ENCODE data around the gene AATF. TPM values are rescaled to one million over a fixed set of nuclear protein-coding genes. Genes with fewer than 3 reads are reported as not detected.

Gene AATF
- total RNA-seq, 1 experiment from 2014 or later: 61.0 TPM

GRCh38 chr17:37052450-37052849 lies 103.7 kb downstream of the AATF start:
- POLR2A ChIA-PET: no interaction called here
- Mint-ChIP-seq H3K9me3 (no peaks in the 10 kb centered on the region), H3K4me1 (peaks cover 28% of the 10 kb centered on the region), H3K27me3 (ENCODE audit: low read depth) (no peaks in the 10 kb centered on the region), H3K4me3 (no peak overlapping the region), H3K36me3 (no peaks in the 10 kb centered on the region; the same call in 1 of the 2 replicates), H3K27ac (no peak overlapping the region; the same call in 1 of the 2 replicates)
- TF ChIP-seq PREB (CRISPR knock-in tag; IDR thresholded peaks at IDR 0.05; ENCODE audit: borderline replicate concordance): no peak
- no peak for TF ChIP-seq SOX15 (CRISPR knock-in tag; IDR thresholded peaks at IDR 0.05)
- no peak for TF ChIP-seq TEAD4 (CRISPR knock-in tag; IDR thresholded peaks at IDR 0.05)
- TF ChIP-seq ZNF671 (CRISPR knock-in tag; IDR thresholded peaks at IDR 0.05): no peak
- TF ChIP-seq ELF4 (CRISPR knock-in tag; IDR thresholded peaks at IDR 0.05; ENCODE audit: low read depth): no peak
- TF ChIP-seq FOXJ3 (CRISPR knock-in tag; IDR thresholded peaks at IDR 0.05; ENCODE audit: borderline replicate concordance): no peak
- no peak for TF ChIP-seq EMX1 (CRISPR knock-in tag; IDR thresholded peaks at IDR 0.05)
- CTCF ChIA-PET: no interaction called here
- no peak for DNase-seq (ENCODE audit: low spot score)
- no peak for ATAC-seq

- H3K27ac Mint-ChIP-seq: no peak overlapping the region
- H3K27me3 Mint-ChIP-seq (ENCODE audit: low read depth): no peaks in the 10 kb centered on the region
- CTCF ChIA-PET: interaction anchor here (0.6 kb wide), 1 partner anchor 197 kb away, joined by 3 read pairs; no protein-coding TSS in a partner anchor
- peaks cover 29% of the 10 kb centered on the region for H3K4me1 Mint-ChIP-seq
- H3K9me3 Mint-ChIP-seq: no peaks in the 10 kb centered on the region
- TF ChIP-seq ATF1 (CRISPR knock-in tag; IDR thresholded peaks at IDR 0.05) (no peak), GRHL2 (CRISPR knock-in tag; IDR thresholded peaks at IDR 0.05; ENCODE audit: insufficient replicate concordance, severe bottlenecking) (no peak)
- no peak for DNase-seq (ENCODE audit: low spot score)
- peak; percentile 58 for ATAC-seq
- no peaks in the 10 kb centered on the region; the same call in 1 of the 2 replicates for H3K36me3 Mint-ChIP-seq
- POLR2A ChIA-PET: no interaction called here
- H3K4me3 Mint-ChIP-seq: no peak overlapping the region
Observed at GRCh38 chr17:37054894-37055293, 106.1 kb downstream of the AATF start.

DNA sequence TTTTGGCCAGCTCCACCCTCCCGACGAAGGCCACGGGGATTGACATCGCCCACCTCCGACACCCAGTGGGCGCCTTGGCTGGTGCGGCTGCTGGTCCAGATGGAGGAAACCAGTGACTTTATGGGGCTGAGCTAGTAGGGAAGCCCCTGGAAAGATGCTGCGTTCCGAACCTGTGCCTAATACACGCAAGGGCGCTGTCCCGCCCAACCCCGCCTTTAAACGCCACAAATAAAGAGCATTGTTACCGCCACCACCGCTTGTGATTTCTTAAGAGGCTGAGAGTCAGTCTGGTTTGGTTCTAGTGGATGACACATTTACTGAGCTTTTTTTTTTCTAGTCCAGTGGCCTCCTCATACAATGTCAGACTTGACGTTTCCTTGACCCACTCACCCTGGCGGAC lies 107.9 kb downstream of the AATF start:
- Mint-ChIP-seq H3K4me1 (peaks cover 41% of the 10 kb centered on the region), H3K27ac (no peak overlapping the region), H3K27me3 (ENCODE audit: low read depth) (no peaks in the 10 kb centered on the region), H3K9me3 (no peaks in the 10 kb centered on the region), H3K4me3 (no peak overlapping the region), H3K36me3 (no peaks in the 10 kb centered on the region; the same call in 1 of the 2 replicates)
- ChIA-PET POLR2A (no interaction called here), CTCF (interaction anchor here (0.6 to 1.3 kb wide), 6 partner anchors 9 to 183 kb away, joined by 3 to 7 read pairs (median 4); no protein-coding TSS in a partner anchor)
- TF ChIP-seq ZBTB21 (CRISPR knock-in tag; IDR thresholded peaks at IDR 0.05; ENCODE audit: borderline replicate concordance) (no peak), ELF4 (CRISPR knock-in tag; IDR thresholded peaks at IDR 0.05; ENCODE audit: low read depth) (no peak), ZNF396 (CRISPR knock-in tag; IDR thresholded peaks at IDR 0.05; ENCODE audit: borderline replicate concordance) (no peak), NR3C1 (CRISPR knock-in tag; conservative IDR thresholded peaks at IDR 0.05; ENCODE audit: low read depth) (no peak), GRHL2 (CRISPR knock-in tag; IDR thresholded peaks at IDR 0.05; ENCODE audit: insufficient replicate concordance, severe bottlenecking) (no peak), ZNF416 (CRISPR knock-in tag; IDR thresholded peaks at IDR 0.05) (no peak), JUN (CRISPR knock-in tag; IDR thresholded peaks at IDR 0.05) (no peak), ARID4B (CRISPR knock-in tag; IDR thresholded peaks at IDR 0.05; ENCODE audit: borderline replicate concordance) (no peak), SOX15 (CRISPR knock-in tag; IDR thresholded peaks at IDR 0.05) (no peak), ATF1 (CRISPR knock-in tag; IDR thresholded peaks at IDR 0.05) (no peak), CREB1 (CRISPR knock-in tag; IDR thresholded peaks at IDR 0.05) (no peak)
- TF ChIP-seq, protein P1, sequence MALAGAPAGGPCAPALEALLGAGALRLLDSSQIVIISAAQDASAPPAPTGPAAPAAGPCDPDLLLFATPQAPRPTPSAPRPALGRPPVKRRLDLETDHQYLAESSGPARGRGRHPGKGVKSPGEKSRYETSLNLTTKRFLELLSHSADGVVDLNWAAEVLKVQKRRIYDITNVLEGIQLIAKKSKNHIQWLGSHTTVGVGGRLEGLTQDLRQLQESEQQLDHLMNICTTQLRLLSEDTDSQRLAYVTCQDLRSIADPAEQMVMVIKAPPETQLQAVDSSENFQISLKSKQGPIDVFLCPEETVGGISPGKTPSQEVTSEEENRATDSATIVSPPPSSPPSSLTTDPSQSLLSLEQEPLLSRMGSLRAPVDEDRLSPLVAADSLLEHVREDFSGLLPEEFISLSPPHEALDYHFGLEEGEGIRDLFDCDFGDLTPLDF (CRISPR knock-in tag; IDR thresholded peaks at IDR 0.05): no peak
- ATAC-seq: no peak
- no peak for DNase-seq (ENCODE audit: low spot score)

Measured in WTC11 (cell line).